GM18909 (cell line): ENCODE measurements around the gene SLC30A5.

ENCODE experiments used
- ATAC-seq: cut with Tn5 transposase; IDR thresholded peaks from one replicate; pipeline ENCODE4 v1.9.1; 2021; ENCODE audit warnings: mild to moderate bottlenecking; ENCODE audit not compliant: unreplicated experiment, poor library complexity

Gene SLC30A5

DNA sequence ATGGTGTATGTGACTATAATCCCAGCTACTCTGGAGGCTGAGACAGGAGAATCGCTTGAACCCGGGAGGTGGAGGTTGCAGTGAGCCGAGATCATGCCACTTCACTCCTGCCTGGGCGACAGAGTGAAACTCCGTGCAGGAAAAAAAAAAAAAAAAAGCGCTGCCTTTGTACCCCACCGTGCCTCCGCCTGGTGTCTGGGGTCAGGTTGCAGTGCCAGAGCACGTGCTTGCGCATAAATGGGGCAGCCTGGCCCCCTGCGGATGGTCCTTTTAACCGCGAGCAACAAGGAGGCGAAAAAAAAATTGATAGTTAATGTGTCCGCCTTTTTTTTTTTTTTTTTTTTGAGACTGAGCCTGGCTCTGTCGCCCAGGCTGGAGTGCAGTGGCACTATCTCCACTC lies 66.8 kb downstream of the SLC30A5 start:
- no peak for ATAC-seq

DNA sequence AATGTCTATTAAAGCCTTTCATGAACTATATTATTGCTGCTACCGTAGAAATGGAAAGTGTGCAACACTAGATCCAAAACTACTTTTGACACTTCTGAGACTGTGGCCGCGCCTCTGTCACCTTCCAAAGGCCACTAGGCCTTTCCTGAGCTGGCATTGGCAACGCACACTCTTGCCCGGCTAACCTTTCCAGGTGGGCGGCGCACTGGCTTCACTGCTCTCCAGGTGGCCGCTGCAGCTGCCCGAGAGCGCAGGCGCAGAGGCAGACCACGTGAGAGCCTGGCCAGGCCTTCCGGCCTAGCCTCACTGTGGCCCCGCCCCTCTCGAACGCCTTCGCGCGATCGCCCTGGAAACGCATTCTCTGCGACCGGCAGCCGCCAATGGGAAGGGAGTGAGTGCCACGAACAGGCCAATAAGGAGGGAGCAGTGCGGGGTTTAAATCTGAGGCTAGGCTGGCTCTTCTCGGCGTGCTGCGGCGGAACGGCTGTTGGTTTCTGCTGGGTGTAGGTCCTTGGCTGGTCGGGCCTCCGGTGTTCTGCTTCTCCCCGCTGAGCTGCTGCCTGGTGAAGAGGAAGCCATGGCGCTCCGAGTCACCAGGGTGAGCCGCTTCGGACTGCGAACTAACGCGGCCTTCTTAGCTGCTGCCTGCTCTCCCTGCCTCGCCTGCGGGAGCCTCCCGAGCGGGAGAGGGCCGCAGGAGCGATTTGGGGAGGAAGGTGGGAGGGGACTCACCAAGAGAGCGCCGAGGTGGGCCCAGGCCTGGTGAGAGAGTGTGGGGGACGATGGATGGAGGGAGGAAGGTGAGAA lies 73.1 kb downstream of the SLC30A5 start, which contains the start of gene CCNB1:
Gene CCNB1 (plus strand): TSS at position 465 of the 807 bp plus-strand sequence. CDS start 113 bp downstream, at position 578.
- ATAC-seq: peak; percentile 99

DNA sequence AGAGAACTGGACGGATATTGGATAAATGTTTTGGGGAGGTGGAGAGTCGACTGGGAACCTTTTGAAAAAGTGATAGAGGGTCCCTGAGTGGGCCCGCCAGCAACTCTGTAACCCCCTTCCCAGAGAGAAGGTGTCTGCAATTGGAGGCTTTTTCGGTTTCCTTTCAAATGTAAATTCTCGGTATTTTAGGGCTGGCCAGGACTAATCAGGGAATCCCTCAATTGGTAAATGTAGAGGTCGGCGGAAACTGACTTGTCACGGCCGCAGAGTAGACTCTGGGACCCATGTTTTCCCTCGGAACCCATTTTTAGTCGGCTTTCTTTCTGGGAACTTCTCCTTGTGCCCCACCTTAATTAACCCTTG lies 73.7 kb downstream of the SLC30A5 start:
- no peak for ATAC-seq

DNA sequence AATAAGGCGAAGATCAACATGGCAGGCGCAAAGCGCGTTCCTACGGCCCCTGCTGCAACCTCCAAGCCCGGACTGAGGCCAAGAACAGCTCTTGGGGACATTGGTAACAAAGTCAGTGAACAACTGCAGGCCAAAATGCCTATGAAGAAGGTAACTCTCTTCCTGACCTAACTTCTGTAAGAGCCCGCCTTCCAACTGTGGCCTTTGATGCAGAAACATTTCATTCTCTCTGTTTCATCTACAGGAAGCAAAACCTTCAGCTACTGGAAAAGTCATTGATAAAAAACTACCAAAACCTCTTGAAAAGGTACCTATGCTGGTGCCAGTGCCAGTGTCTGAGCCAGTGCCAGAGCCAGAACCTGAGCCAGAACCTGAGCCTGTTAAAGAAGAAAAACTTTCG lies 74.1 kb downstream of the SLC30A5 start:
- ATAC-seq: no peak

DNA sequence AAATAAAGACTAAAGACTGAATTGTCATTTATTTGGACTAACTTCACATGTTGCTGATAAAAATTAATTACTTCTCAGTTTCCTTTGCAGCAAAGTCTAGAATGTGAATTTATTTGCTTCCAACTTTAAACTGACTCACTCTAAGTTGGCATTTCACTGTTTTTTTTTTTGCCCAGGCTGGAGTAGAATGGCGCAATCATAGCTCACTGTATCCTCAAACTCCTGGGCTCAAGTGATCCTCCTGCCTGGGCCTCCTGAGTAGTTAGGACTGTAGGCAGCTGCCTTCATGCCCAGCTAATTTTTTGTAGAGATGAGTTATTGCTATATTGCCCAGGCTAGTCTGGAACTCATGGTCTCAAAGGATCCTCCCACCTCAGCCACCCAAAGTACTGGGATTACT lies 76.7 kb downstream of the SLC30A5 start:
- no peak for ATAC-seq

DNA sequence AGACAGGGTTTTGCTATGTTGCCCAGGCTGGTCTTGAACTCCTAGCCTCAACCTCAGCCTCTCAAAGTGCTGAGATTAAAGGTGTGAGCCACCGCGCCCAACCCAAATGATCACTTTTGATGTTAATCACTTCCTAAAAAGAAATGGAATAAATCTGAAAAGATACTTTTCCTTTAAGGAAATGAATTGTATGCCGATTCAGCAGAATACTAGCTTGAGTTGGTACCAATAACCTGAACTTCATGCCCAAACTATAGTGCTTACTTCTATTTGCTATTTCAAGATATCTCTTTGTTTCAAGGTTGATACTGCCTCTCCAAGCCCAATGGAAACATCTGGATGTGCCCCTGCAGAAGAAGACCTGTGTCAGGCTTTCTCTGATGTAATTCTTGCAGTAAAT lies 77.2 kb downstream of the SLC30A5 start:
- ATAC-seq: no peak
